ENCODE measurements around the gene XPOT.

Gene XPOT

DNA sequence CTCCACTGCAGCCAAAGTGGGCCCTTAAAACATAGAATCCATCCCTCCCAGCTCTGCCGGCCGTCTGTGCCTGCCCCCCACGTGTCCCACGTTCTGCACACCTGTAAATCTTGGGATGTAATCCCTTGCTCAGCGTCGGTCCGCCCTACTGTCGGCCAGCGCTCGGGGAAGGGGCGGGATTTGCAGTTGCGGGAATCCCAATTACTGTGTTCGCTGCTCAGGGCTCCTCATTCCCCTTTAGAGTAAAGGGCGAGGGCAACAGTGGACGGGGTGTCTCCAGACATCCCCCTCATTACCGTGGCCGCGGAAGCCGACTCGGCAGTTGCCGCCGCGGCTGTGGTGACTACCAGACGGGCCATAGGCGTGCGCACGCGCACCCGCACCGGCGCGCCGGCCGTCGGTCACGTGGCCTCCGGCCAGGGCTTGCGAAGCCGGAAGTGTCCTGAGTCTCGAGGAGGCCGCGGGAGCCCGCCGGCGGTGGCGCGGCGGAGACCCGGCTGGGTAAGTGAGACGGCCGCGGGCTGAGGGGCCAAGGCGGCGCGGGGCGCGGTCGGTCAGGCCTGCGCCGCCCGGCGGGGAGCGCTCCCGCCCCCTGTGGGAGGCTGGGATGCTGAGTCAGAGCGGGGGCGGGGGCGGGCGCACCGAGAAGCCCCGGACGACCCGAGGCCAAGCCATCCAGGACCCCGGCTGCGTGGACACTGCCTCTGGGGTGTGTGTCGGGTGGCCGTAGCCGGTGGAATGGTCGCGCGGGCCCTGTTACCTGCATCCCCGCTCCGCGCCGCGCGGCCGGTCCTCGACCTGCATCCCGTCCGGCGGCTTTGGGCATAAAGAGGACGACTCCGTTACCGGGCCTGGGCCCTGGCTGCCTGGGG lies 47.7 kb downstream of the XPOT start, which contains the start of gene TBK1:
Gene TBK1, plus strand, starts transcription at position 434 of the 872 bp plus-strand sequence. CDS start 3,751 bp downstream, outside the sequence.
- H3K9ac ChIP-seq (ENCODE audit: low read depth, low read length): peak within 1 kb of the TSS; percentile 88
- no peaks in the 10 kb centered on the region for H4K20me1 ChIP-seq (ENCODE audit: insufficient read depth, low read length)
- peaks cover 20% of the 10 kb centered on the region for H3K36me3 ChIP-seq (ENCODE audit: insufficient read depth, low read length)
- no peak for TF ChIP-seq EZH2 (IDR thresholded peaks at IDR 0.05; ENCODE audit: borderline replicate concordance, low read depth, low read length, severe bottlenecking)
- TF ChIP-seq, protein P1, sequence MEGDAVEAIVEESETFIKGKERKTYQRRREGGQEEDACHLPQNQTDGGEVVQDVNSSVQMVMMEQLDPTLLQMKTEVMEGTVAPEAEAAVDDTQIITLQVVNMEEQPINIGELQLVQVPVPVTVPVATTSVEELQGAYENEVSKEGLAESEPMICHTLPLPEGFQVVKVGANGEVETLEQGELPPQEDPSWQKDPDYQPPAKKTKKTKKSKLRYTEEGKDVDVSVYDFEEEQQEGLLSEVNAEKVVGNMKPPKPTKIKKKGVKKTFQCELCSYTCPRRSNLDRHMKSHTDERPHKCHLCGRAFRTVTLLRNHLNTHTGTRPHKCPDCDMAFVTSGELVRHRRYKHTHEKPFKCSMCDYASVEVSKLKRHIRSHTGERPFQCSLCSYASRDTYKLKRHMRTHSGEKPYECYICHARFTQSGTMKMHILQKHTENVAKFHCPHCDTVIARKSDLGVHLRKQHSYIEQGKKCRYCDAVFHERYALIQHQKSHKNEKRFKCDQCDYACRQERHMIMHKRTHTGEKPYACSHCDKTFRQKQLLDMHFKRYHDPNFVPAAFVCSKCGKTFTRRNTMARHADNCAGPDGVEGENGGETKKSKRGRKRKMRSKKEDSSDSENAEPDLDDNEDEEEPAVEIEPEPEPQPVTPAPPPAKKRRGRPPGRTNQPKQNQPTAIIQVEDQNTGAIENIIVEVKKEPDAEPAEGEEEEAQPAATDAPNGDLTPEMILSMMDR (IDR thresholded peaks at IDR 0.05; ENCODE audit: borderline replicate concordance, extremely low read depth, low read length, poor library complexity, severe bottlenecking): no peak
- ATAC-seq (ENCODE audit: insufficient read depth, low read depth) (peak; percentile 66), DNase-seq (peak; percentile 66)
- no peaks in the 10 kb centered on the region for H3K9me3 ChIP-seq (ENCODE audit: insufficient read depth, low read length, severe bottlenecking)
- no peaks in the 10 kb centered on the region for H3K27me3 ChIP-seq (ENCODE audit: insufficient read depth, low read length, poor library complexity)
- peak within 1 kb of the TSS; percentile 58 to 98 for H3K4me3 ChIP-seq (ENCODE audit: low read depth in 1 of 2, low read length in 2 of 2)
- H3K27ac ChIP-seq (ENCODE audit: low read length): peak within 1 kb of the TSS; percentile 90
- peak within 1 kb of the TSS; percentile 99 for H3K4me2 ChIP-seq (ENCODE audit: insufficient read depth, low read length)
- peak within 1 kb of the TSS; percentile 100 for H2AFZ ChIP-seq (ENCODE audit: low read depth, low read length)
- H3K4me1 ChIP-seq (ENCODE audit: insufficient read depth, low read length): peaks cover 45% of the 10 kb centered on the region
- H3K79me2 ChIP-seq (ENCODE audit: insufficient read depth, low read length): peaks cover 54% of the 10 kb centered on the region

DNA sequence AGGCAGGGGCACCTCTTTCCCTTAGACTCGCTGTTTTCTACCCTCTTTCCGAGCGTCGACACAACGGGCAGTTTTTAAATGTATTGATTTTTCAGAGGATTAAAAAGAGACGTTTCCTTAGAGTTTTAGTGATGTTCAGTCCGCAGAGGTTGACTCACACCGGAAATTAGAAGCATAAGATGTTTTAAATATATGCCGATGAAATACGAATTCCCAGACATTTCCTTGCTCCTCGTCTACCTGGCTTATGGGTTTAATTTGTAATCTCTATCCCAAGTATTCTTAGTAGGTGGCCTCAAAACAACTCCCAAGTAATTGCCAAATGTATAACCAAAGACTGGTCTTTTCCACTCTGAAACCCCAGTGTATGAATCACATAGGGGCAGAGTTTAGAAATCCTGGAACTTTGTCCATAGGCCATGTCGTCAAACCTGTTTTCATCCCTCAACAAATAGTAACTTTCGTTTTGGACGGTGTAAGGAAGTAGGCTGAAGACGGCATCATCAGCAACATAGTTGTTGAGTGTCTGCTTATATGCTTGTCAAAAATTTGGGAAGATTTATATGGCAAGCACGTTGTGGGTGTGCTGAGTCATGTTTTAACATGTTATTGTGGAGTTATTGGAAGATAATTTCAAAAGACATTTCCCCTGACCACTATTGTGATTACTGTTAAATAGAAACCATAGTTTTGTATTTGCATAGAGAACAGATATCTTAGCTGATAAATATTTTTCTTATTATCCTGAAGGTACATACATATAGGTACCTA lies 48.6 kb downstream of the XPOT start:
- Histone ChIP-seq H2AFZ (ENCODE audit: low read depth, low read length) (peak overlapping the region; percentile 100), H4K20me1 (ENCODE audit: insufficient read depth, low read length) (no peaks in the 10 kb centered on the region), H3K36me3 (ENCODE audit: insufficient read depth, low read length) (peaks cover 21% of the 10 kb centered on the region), H3K27ac (ENCODE audit: low read length) (peak overlapping the region; percentile 90), H3K9ac (ENCODE audit: low read depth, low read length) (peak overlapping the region; percentile 88), H3K4me3 (ENCODE audit: low read depth in 1 of 2, low read length in 2 of 2) (peak overlapping the region; percentile 58 to 98), H3K79me2 (ENCODE audit: insufficient read depth, low read length) (peaks cover 62% of the 10 kb centered on the region), H3K4me2 (ENCODE audit: insufficient read depth, low read length) (peak overlapping the region; percentile 99), H3K27me3 (ENCODE audit: insufficient read depth, low read length, poor library complexity) (no peaks in the 10 kb centered on the region), H3K9me3 (ENCODE audit: insufficient read depth, low read length, severe bottlenecking) (no peaks in the 10 kb centered on the region), H3K4me1 (ENCODE audit: insufficient read depth, low read length) (peaks cover 52% of the 10 kb centered on the region)
- peak; percentile 51 for ATAC-seq (ENCODE audit: insufficient read depth, low read depth)
- no peak for TF ChIP-seq EZH2 (IDR thresholded peaks at IDR 0.05; ENCODE audit: borderline replicate concordance, low read depth, low read length, severe bottlenecking)
- TF ChIP-seq, protein P1 (IDR thresholded peaks at IDR 0.05; ENCODE audit: borderline replicate concordance, extremely low read depth, low read length, poor library complexity, severe bottlenecking): no peak
- peak; percentile 22 for DNase-seq

DNA sequence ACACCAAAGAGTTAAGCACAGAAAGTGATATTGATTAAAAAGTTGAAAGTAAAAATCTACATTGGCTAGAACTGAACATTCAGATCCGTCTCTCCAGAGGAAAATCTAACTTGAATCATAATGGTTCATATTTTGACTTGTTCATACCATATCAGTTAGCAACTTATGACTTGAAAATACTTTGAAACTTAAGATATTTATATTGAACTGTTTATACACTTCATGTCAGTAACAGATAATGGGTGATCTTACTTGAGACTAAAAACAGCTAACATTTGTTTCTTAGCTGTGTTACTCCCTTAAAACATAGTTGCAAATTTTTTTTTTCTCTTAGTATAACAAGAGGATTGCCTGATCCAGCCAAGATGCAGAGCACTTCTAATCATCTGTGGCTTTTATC lies 51.3 kb downstream of the XPOT start:
- Histone ChIP-seq H3K4me2 (ENCODE audit: insufficient read depth, low read length) (peak overlapping the region; percentile 12; the same call in 1 of the 2 replicates), H3K79me2 (ENCODE audit: insufficient read depth, low read length) (peaks cover 88% of the 10 kb centered on the region), H3K9me3 (ENCODE audit: insufficient read depth, low read length, severe bottlenecking) (no peaks in the 10 kb centered on the region), H3K9ac (ENCODE audit: low read depth, low read length) (no peak overlapping the region), H2AFZ (ENCODE audit: low read depth, low read length) (no peak overlapping the region), H3K27ac (ENCODE audit: low read length) (peak overlapping the region; percentile 1; the same call in 1 of the 2 replicates), H3K27me3 (ENCODE audit: insufficient read depth, low read length, poor library complexity) (no peaks in the 10 kb centered on the region), H4K20me1 (ENCODE audit: insufficient read depth, low read length) (no peaks in the 10 kb centered on the region), H3K4me3 (ENCODE audit: low read depth in 1 of 2, low read length in 2 of 2) (no peak overlapping the region), H3K36me3 (ENCODE audit: insufficient read depth, low read length) (peaks cover 10% of the 10 kb centered on the region), H3K4me1 (ENCODE audit: insufficient read depth, low read length) (peaks cover 65% of the 10 kb centered on the region)
- no peak for ATAC-seq (ENCODE audit: insufficient read depth, low read depth)
- TF ChIP-seq, protein P1 (IDR thresholded peaks at IDR 0.05; ENCODE audit: borderline replicate concordance, extremely low read depth, low read length, poor library complexity, severe bottlenecking): no peak
- no peak for TF ChIP-seq EZH2 (IDR thresholded peaks at IDR 0.05; ENCODE audit: borderline replicate concordance, low read depth, low read length, severe bottlenecking)
- no peak for DNase-seq

All from DND-41 (cell line).